ENCODE measurements around the gene SRP54. TPM values are rescaled to one million over a fixed set of nuclear protein-coding genes. Genes with fewer than 3 reads are reported as not detected.

The SRP54 gene
- total and polyA plus RNA-seq, 2 of the 8 experiments (the other 6 are each of a cell fraction or from before 2014, with no cell fraction given), result 19.7 to 60.0 TPM

DNA sequence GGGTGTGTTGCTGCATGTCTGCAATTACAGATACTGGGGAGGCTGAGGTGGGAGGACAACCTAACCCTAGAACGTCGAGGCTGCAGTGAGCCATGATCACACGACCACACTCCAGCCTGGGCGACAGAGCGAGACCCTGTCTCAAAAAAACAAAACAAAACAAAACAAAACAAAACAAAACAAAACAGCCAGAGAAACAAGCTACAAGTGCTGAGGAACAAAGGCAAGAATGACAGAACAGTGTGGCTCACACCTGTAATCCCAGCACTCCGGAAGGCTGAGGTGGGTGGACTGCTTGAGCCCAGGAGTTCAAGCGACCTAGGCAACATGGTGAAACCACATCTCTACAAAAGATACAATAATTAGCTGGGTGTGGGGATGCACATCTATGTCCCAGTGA lies 38.0 kb upstream of the SRP54 start:
- POLR2A ChIA-PET (ENCODE audit: partially characterized antibody), result interaction anchor here (1.2 kb wide), 1 partner anchor 177 kb away, joined by 3 read pairs; the partner anchor contains the start of gene PPP2R3C
- no peak overlapping the region for H3K27ac ChIP-seq (ENCODE audit: low read depth, low read length)
- no peaks in the 10 kb centered on the region for H3K79me2 ChIP-seq (ENCODE audit: control insufficient read depth in 1 of 2, insufficient read depth in 2 of 2, low read length in 2 of 2)
- H3K4me2 ChIP-seq (ENCODE audit: insufficient read depth in 1 of 2, low read depth in 2 of 2, low read length in 2 of 2), result no peak overlapping the region
- no peak overlapping the region for H4K5ac ChIP-seq (ENCODE audit: insufficient read length, low read depth, low read length)
- H3K36me3 ChIP-seq (ENCODE audit: control insufficient read depth in 2 of 4, insufficient read depth in 4 of 4, low read length in 3 of 4), result no peaks in the 10 kb centered on the region
- no peak overlapping the region for H2BK12ac ChIP-seq (ENCODE audit: low read depth, low read length)
- no peak overlapping the region for H3K9ac ChIP-seq (replicated peaks in 1 of 4; ENCODE audit: extremely low read depth in 1 of 4, low read depth in 3 of 4, low read length in 3 of 4)
- no peak overlapping the region for H3K4ac ChIP-seq (replicated peaks; ENCODE audit: insufficient read length, low read depth, low read length)
- no peaks in the 10 kb centered on the region for H4K20me1 ChIP-seq (replicated peaks in 1 of 2; ENCODE audit: control insufficient read depth in 1 of 2, insufficient read depth in 2 of 2, low read length in 2 of 2)
- H2BK20ac ChIP-seq (ENCODE audit: low read length), result no peak overlapping the region
- no peaks in the 10 kb centered on the region for H3K79me1 ChIP-seq (ENCODE audit: low read depth, low read length)
- no peaks in the 10 kb centered on the region for H3K23me2 ChIP-seq (ENCODE audit: low read depth, low read length)
- DNase-seq (ENCODE audit: low read depth in 1 of 2, low spot score in 2 of 2) (no peak), FAIRE-seq (no peak)
- no peak overlapping the region for H3K14ac ChIP-seq (ENCODE audit: insufficient read length)
- no peak overlapping the region for H3K23ac ChIP-seq (ENCODE audit: insufficient read length)
- H4K91ac ChIP-seq (replicated peaks; ENCODE audit: insufficient read length, low read length), result no peak overlapping the region
- CTCF ChIA-PET (ENCODE audit: partially characterized antibody), result interaction anchor here (1.1 kb wide), 1 partner anchor 10 kb away, joined by 6 read pairs; no protein-coding TSS in a partner anchor
- H3K9me3 ChIP-seq (ENCODE audit: insufficient read depth in 2 of 2, low read depth in 1 of 2, low read length in 1 of 2), result no peaks in the 10 kb centered on the region
- H3K18ac ChIP-seq (ENCODE audit: extremely low read depth, low read length), result no peak overlapping the region
- WGBS, 2 experiments (ENCODE audit: extremely low coverage in 1 of 2, insufficient coverage in 1 of 2, insufficient read length in 1 of 2, insufficient replicate concordance in 2 of 2, low coverage in 1 of 2, low lambda C conversion rate in 2 of 2, missing lambda C conversion rate in 1 of 2), result 92% methylated on average over 7 of the region's 7 CpGs; no CpG with 5 or more reads in 1 of the 2 experiments
- no peaks in the 10 kb centered on the region for H3K4me1 ChIP-seq (replicated peaks in 1 of 4; ENCODE audit: control insufficient read depth in 3 of 4, insufficient read depth in 4 of 4, low read length in 3 of 4)
- H2BK15ac ChIP-seq (ENCODE audit: low read length), result no peak overlapping the region
- no peak overlapping the region for H4K8ac ChIP-seq (ENCODE audit: extremely low read depth, insufficient read depth, low read length)
- H3K27me3 ChIP-seq (replicated peaks in 1 of 4; ENCODE audit: control insufficient read depth in 3 of 4, extremely low read depth in 1 of 4, insufficient read depth in 3 of 4, low read length in 3 of 4), result no peaks in the 10 kb centered on the region
- H2BK5ac ChIP-seq (ENCODE audit: low read depth, low read length), result no peak overlapping the region
- no peak overlapping the region for H2AFZ ChIP-seq (ENCODE audit: low read length)
- H3K4me3 ChIP-seq (ENCODE audit: extremely low read depth in 1 of 4, insufficient read depth in 2 of 4, low read depth in 3 of 4, low read length in 4 of 4), result no peak overlapping the region
- H3K56ac ChIP-seq (replicated peaks; ENCODE audit: insufficient read length, low read depth, low read length), result no peak overlapping the region
- H2BK120ac ChIP-seq (replicated peaks; ENCODE audit: low read depth, low read length), result no peak overlapping the region
- H2AK5ac ChIP-seq (ENCODE audit: low read depth, low read length), result no peak overlapping the region
- TF ChIP-seq CHD2 (IDR thresholded peaks at IDR 0.05; ENCODE audit: low read length) (no peak), NRF1 (IDR thresholded peaks at IDR 0.05; ENCODE audit: low read depth, low read length) (no peak), HDAC6 (IDR thresholded peaks at IDR 0.05; ENCODE audit: low read depth, low read length) (no peak)

All from H1 (cell line).